ENCODE data around the gene MST1.

The MST1 gene

DNA sequence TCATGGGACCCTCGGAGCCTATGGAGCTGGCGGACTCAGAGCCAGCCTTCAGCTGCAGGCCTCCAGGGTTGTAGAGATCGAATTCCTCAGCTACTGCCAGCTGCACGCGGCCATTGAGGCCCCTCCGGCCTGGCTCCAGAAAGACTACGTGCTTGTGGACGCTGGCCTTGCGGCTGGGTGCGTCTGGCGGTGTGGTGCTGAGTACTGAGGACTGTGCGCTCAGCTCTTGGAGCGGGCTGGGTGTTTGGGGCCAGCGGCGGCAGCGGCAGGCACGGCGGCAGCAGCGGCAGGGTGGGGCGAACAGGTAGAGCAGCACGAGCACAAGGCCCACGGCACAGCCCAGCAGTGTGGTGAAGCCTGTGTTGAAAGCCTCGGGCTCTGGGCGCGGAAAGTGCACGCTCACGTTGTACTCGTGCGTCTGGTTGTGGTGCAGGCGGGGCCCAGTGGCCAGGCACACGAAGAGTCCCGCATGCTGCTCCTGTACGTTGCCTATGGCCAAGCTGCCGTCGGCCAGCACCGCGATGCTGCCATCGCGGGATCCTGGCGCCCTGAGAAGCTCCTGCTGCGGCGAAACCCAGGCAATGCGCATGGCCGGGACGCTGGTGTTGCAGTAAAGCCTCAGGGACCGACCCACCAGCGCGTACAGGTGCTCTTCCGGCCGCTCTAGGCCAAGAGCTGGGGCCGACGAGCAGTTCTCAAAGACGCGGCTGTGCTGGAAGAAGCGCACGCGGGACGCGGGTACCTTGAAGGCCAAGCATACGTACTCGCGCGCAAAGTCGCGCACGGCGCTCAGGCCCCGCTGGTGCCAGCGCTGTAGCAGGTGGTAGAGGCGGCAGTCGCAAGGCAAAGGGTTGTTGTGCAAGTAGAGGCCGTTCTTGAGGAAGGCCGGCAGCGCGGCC lies 28.9 kb upstream of the MST1 start:
- DNase-seq = no peak

- DNase-seq = no peak
These were observed 28.1 kb upstream of the MST1 start for GRCh38 chr3:49717211-49717958.

DNA sequence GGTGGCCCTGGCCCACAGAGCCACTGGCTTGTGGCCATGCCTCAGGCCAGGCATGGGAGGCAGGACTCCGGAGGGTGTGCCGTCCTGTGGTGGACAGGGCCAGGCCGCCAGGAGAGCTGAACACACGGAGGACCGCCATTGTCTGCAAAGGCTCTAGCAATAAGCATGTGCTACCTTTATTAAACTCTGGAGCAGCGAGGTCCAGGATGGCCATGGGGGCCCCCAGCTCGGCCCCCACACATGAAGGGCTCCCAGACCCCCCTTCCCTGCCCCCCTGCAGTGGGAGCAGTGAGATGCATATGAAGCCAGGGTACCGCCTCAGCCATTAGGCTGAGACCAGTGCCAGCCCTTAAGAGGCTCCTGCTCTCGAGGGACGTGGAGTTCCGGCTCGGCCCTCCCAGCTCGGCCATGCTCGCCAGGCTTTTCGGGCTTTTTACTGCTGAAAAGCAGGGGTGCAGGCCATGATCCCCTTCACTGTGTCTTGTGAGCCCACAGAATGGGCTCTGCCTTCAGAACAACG lies 27.5 kb upstream of the MST1 start:
- no peak for DNase-seq

- no peak for DNase-seq
These were observed 26.9 kb upstream of the MST1 start for GRCh38 chr3:49716169-49716568.

GRCh38 chr3:49715611-49716121 lies 26.4 kb upstream of the MST1 start:
- no peak for DNase-seq

GRCh38 chr3:49714728-49715550 lies 25.7 kb upstream of the MST1 start:
- DNase-seq = no peak

DNA sequence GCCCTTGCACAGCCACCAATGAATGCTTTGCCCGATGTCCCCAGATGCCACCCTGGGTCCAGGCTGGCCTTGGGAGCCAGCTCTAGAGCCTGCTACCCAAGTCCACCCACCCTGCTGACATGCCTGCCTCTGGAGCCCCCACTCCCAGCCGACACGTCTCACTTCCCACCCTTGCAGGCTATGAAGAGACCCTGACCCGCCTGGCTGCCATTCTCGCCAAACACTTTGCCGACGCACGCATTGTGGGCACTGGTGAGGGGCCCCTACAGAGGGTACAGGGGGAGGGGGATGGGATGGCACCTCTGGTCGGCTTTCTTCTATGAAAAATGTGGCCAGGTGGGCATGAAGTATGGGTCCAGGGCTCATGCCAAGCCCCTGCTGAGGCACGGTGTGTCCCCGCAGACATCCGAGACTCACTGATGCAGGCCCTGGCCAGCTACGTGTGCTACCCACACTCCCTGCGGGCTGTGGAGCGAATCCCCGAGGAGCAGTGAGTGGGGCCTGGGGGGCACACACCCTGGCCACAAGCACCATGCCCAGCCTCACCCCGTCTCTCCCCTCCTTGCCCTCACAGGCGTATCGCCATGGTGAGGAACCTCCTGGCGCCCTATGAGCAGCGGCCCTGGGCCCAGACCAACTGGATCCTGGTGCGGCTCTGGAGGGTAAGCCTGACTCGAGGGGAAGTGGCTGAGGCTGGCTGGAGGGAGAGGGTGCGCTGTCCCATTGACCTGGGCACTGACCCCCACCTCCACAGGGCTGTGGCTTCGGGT lies 24.2 kb upstream of the MST1 start:
- DNase-seq = no peak

- no peak for DNase-seq
These were observed 23.5 kb upstream of the MST1 start for GRCh38 chr3:49712631-49713317.

- DNase-seq = no peak
These were observed 22.9 kb upstream of the MST1 start for GRCh38 chr3:49712166-49712565.

GRCh38 chr3:49711489-49711888 lies 22.2 kb upstream of the MST1 start:
- no peak for DNase-seq

GRCh38 chr3:49709852-49710251 lies 20.6 kb upstream of the MST1 start:
- DNase-seq = no peak

GRCh38 chr3:49707113-49707480 lies 17.8 kb upstream of the MST1 start:
- DNase-seq = no peak

DNA sequence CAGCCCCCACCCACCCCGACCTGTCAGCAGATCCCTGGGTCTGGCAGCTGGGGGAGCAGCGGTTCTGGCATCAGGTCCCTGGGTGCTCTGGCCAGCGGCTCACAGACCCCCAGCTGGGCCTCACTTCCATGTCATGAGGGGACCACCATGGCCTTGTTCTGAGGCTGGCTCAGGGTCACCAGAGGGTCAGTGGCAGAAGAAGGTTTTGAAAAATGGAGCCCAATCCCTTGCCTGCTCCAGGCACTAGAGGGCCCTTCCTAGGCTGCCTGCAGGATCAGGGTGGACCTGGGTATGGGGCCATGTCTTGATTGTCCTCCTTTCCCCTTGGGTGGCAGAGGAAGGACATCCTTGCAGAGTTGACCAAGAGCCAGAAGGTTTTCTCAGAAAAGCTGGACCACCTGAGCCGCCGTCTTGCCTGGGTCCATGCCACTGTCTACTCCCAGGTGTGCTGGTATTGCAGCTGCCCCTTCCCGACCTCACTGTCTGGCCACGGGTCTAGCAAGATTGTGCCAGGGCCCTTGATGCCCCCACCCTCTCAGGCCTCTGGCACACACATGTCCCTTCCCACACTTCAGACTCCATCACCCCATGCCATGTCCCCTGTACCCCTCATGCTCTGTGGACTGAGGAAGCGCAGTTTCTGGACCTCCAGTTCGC lies 17.3 kb upstream of the MST1 start:
- no peak for DNase-seq

DNA sequence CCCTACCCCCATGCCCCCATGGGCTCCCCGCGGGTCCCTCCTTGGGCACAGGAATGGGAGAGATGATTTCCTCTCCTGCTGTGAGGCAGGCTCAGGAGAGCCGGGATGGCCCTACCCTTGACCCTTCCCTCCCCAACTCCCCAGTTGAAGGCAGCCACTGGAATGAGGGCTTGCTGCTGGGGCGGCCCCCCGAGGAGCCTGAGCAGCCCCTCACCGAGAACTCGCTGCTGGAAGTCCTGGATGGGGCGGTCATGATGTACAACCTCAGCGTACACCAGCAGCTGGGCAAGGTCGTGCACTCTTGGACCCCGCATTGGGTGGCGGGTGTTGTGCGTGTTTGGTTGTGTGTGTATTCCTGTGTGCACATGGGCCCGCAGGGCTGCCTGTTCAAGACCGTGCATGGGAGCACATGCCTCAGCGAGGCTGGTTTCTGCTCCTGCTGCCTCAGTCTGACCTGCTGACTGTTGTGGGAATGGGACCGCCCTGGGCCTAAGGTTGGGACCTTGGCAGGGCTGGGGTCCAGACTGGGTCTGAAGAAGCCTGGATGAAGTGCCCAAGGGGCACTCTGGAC lies 16.2 kb upstream of the MST1 start:
- no peak for DNase-seq

DNA sequence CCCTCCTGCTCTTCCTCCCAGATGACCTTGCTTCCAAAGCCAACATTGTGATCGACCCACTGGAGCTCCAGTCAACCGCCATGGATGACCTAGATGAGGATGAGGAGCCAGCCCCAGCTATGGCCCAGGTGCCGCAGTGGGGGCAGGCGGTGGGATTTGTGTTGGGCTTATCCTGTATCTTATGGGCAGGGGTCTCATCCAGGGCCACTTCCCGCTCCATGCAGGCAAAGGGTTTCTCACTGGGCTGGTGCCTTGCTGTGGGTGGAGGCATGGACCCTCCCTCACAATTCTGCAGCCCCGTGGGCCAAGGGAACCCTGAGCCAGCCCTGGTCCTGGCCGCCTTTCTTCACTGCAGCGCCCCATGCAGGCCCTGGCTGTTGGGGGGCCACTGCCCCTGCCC lies 15.4 kb upstream of the MST1 start:
- DNase-seq = no peak

GRCh38 chr3:49703956-49704355 lies 14.7 kb upstream of the MST1 start:
- DNase-seq = no peak

- no peak for DNase-seq
These were observed 14.2 kb upstream of the MST1 start for GRCh38 chr3:49703443-49703927.

GRCh38 chr3:49702672-49703071 lies 13.4 kb upstream of the MST1 start:
- no peak for DNase-seq

GRCh38 chr3:49701388-49702077 lies 12.3 kb upstream of the MST1 start:
- DNase-seq = no peak
